Measurements from ENCODE around the gene BBS9. TPM values are rescaled to one million over a fixed set of nuclear protein-coding genes. Genes with fewer than 3 reads are reported as not detected.

The BBS9 gene
- total RNA-seq, 1 donor from 2014 or later, result 43.8 TPM

- no peak for DNase-seq (ENCODE audit: low spot score)
- ATAC-seq, result no peak
- intact Hi-C loops (cut with DNase I), result no loop called here
Observed at GRCh38 chr7:33400214-33400538, 270.8 kb downstream of the BBS9 start.

- ATAC-seq, result no peak
- intact Hi-C loops (cut with DNase I), result no loop called here
Observed at GRCh38 chr7:33410266-33410665, 280.9 kb downstream of the BBS9 start.

GRCh38 chr7:33411020-33411419, 281.7 kb downstream of the BBS9 start:
- DNase-seq (ENCODE audit: low spot score), result no peak
- intact Hi-C loops (cut with DNase I), result no loop called here
- ATAC-seq, result no peak

More at GRCh38 chr7:33410266-33410665, 280.9 kb downstream of the BBS9 start:
- no peak for DNase-seq (ENCODE audit: low spot score)

- intact Hi-C loops (cut with DNase I), result no loop called here
- DNase-seq (ENCODE audit: low spot score) (no peak), ATAC-seq (no peak)
Observed at GRCh38 chr7:33412331-33412730, 283.0 kb downstream of the BBS9 start.

- DNase-seq (ENCODE audit: low spot score) (no peak), ATAC-seq (no peak)
- intact Hi-C loops (cut with DNase I), result no loop called here
Observed at GRCh38 chr7:33418251-33418701, 288.9 kb downstream of the BBS9 start.

GRCh38 chr7:33420311-33420940, 291.1 kb downstream of the BBS9 start:
- intact Hi-C loops (cut with DNase I), result no loop called here
- ATAC-seq (peak; percentile 50), DNase-seq (ENCODE audit: low spot score) (no peak)

- peak; percentile 53 for ATAC-seq
- intact Hi-C loops (cut with DNase I), result no loop called here
- DNase-seq (ENCODE audit: low spot score), result no peak
Observed at GRCh38 chr7:33421429-33421828, 292.1 kb downstream of the BBS9 start.

GRCh38 chr7:33422141-33422540, 292.8 kb downstream of the BBS9 start:
- ATAC-seq (no peak), DNase-seq (ENCODE audit: low spot score) (no peak)
- intact Hi-C loops (cut with DNase I), result no loop called here

GRCh38 chr7:33422825-33423645, 293.7 kb downstream of the BBS9 start:
- no peak for DNase-seq (ENCODE audit: low spot score)
- no peak for ATAC-seq
- intact Hi-C loops (cut with DNase I), result no loop called here

- no peak for ATAC-seq
- intact Hi-C loops (cut with DNase I), result no loop called here
- DNase-seq (ENCODE audit: low spot score), result no peak
Observed at GRCh38 chr7:33423646-33424020, 294.3 kb downstream of the BBS9 start.

GRCh38 chr7:33425395-33425794, 296.0 kb downstream of the BBS9 start:
- intact Hi-C loops (cut with DNase I), result no loop called here
- DNase-seq (ENCODE audit: low spot score), result no peak
- ATAC-seq, result no peak

GRCh38 chr7:33425929-33426678, 296.7 kb downstream of the BBS9 start:
- no peak for DNase-seq (ENCODE audit: low spot score)
- no peak for ATAC-seq
- intact Hi-C loops (cut with DNase I), result no loop called here

- no peak for DNase-seq (ENCODE audit: low spot score)
- peak; percentile 76 for ATAC-seq
- intact Hi-C loops (cut with DNase I), result no loop called here
Observed at GRCh38 chr7:33428415-33428814, 299.1 kb downstream of the BBS9 start.

GRCh38 chr7:33431543-33431942, 302.2 kb downstream of the BBS9 start:
- intact Hi-C loops (cut with DNase I), result no loop called here
- DNase-seq (ENCODE audit: low spot score) (no peak), ATAC-seq (no peak)

- no peak for DNase-seq (ENCODE audit: low spot score)
- no peak for ATAC-seq
- intact Hi-C loops (cut with DNase I), result no loop called here
Observed at GRCh38 chr7:33432821-33433220, 303.5 kb downstream of the BBS9 start.

GRCh38 chr7:33433357-33433756, 304.0 kb downstream of the BBS9 start:
- intact Hi-C loops (cut with DNase I), result no loop called here
- ATAC-seq (no peak), DNase-seq (ENCODE audit: low spot score) (no peak)

GRCh38 chr7:33444511-33444910, 315.1 kb downstream of the BBS9 start:
- DNase-seq (ENCODE audit: low spot score) (no peak), ATAC-seq (peak; percentile 96)
- intact Hi-C loops (cut with DNase I), result no loop called here

- no peak for ATAC-seq
Observed at GRCh38 chr7:33446551-33446950, 317.2 kb downstream of the BBS9 start.

GRCh38 chr7:33448035-33448434, 318.7 kb downstream of the BBS9 start:
- DNase-seq (ENCODE audit: low spot score) (no peak), ATAC-seq (peak; percentile 49)
- intact Hi-C loops (cut with DNase I), result no loop called here

More at GRCh38 chr7:33446551-33446950, 317.2 kb downstream of the BBS9 start:
- intact Hi-C loops (cut with DNase I), result no loop called here
- no peak for DNase-seq (ENCODE audit: low spot score)

GRCh38 chr7:33449847-33450246, 320.5 kb downstream of the BBS9 start:
- DNase-seq (ENCODE audit: low spot score) (no peak), ATAC-seq (no peak)
- intact Hi-C loops (cut with DNase I), result no loop called here
